PC-3 (cell line): ENCODE results near the gene VTI1A. TPM values are rescaled to one million over a fixed set of nuclear protein-coding genes. Genes with fewer than 3 reads are reported as not detected.

Experiments
- ATAC-seq: fragments of 200-7000 bp; cut with Tn5 transposase; 2 replicates; pipeline ENCODE4 v1.9.1; 2020; ENCODE audit warnings: mild to moderate bottlenecking, moderate library complexity
- BruUV-seq: library from RNA; stranded (reverse); fragments of 400-500 nt; replicated peaks from 2 replicates; lab custom pipeline; 2021; lab: Mats Ljungman, UMichigan
- CTCF ChIA-PET: fragments of 300-600 bp; sonication (Branson Sonifier 250); formaldehyde crosslinking; loops from one replicate; lab custom pipeline; 2022; ENCODE audit warnings: antibody characterized with exemption; lab: Charles Lee
- POLR2A ChIA-PET: fragments of 300-600 bp; sonication (Branson Sonifier 250); formaldehyde crosslinking; loops from one replicate; lab custom pipeline; 2022; ENCODE audit warnings: antibody characterized with exemption; ENCODE audit not compliant: unreplicated experiment; lab: Charles Lee
- DNase-seq: peaks from one replicate; pipeline ENCODE4 v3.0.0-alpha.2; 2015
- H2AFZ ChIP-seq: fragments of 300-600 bp; sonication (generic); 2 replicates; pipeline ENCODE4 v1.6.0; 2016; ENCODE audit warnings: antibody characterized with exemption, low read length
- H3F3A ChIP-seq: fragments of 300-600 bp; sonication (generic); one replicate; pipeline ENCODE4 v1.6.0; 2017; ENCODE audit warnings: antibody characterized with exemption, low read length, control low read depth, mild to moderate bottlenecking; ENCODE audit not compliant: unreplicated experiment
- H3K27ac ChIP-seq: fragments of 300-600 bp; sonication (generic); 2 replicates; pipeline ENCODE4 v1.5.1; 2016; ENCODE audit warnings: mild to moderate bottlenecking, low read length
- H3K27me3 ChIP-seq: fragments of 300-600 bp; sonication (generic); 2 replicates; pipeline ENCODE4 v1.6.1; 2016; ENCODE audit warnings: low read length, mixed read lengths
- H3K36me3 ChIP-seq: fragments of 300-600 bp; sonication (generic); 2 replicates; pipeline ENCODE4 v1.6.1; 2016; ENCODE audit warnings: low read depth, mixed run types, low read length, mixed read lengths
- H3K4me1 ChIP-seq: fragments of 300-600 bp; sonication (generic); 2 replicates; pipeline ENCODE4 v1.5.1; 2016; ENCODE audit warnings: low read length; ENCODE audit not compliant: insufficient read depth
- H3K4me2 ChIP-seq: fragments of 300-600 bp; sonication (generic); 2 replicates; pipeline ENCODE4 v1.6.0; 2016; ENCODE audit warnings: low read length
- H3K4me3 ChIP-seq: fragments of 300-600 bp; sonication (generic); 2 replicates; pipeline ENCODE4 v1.5.1; 2016; ENCODE audit warnings: mild to moderate bottlenecking, low read length, mixed read lengths
- H3K79me2 ChIP-seq: fragments of 300-600 bp; sonication (generic); 2 replicates; pipeline ENCODE4 v1.6.1; 2017; ENCODE audit warnings: low read length, mixed read lengths
- H3K9ac ChIP-seq: fragments of 300-600 bp; sonication (generic); 2 replicates; pipeline ENCODE4 v1.6.0; 2016; ENCODE audit warnings: mild to moderate bottlenecking, low read length
- H3K9me2 ChIP-seq: fragments of 300-600 bp; sonication (generic); replicated peaks from 2 replicates; pipeline ENCODE4 v1.6.1; 2016; ENCODE audit warnings: mixed run types, low read length, mixed read lengths
- H3K9me3 ChIP-seq: fragments of 300-600 bp; sonication (generic); 2 replicates; pipeline ENCODE4 v1.6.1; 2016; ENCODE audit warnings: low read length, mixed read lengths
- H4K20me1 ChIP-seq: fragments of 300-600 bp; sonication (generic); 2 replicates; pipeline ENCODE4 v1.6.1; 2016; ENCODE audit warnings: low read length, mixed read lengths
- CTCF ChIP-seq: fragments of 300-600 bp; sonication (generic); conservative IDR thresholded peaks from 2 replicates; pipeline ENCODE4 v1.5.1; 2017; ENCODE audit warnings: antibody characterized with exemption, low read depth, mild to moderate bottlenecking, low read length
- EZH2 ChIP-seq: fragments of 300-600 bp; sonication (generic); IDR thresholded peaks from one replicate; pipeline ENCODE4 v1.6.1; 2017; ENCODE audit warnings: antibody characterized with exemption, mild to moderate bottlenecking, low read length; ENCODE audit not compliant: unreplicated experiment
- EZH2phosphoT487 ChIP-seq: fragments of 300-600 bp; sonication (generic); IDR thresholded peaks from 2 replicates; pipeline ENCODE4 v1.6.1; 2018; ENCODE audit warnings: mild to moderate bottlenecking, antibody characterized with exemption, low read length, borderline replicate concordance
- intact Hi-C: fragments of 100-400 bp; cut with micrococcal nuclease; formaldehyde crosslinking; loops from 2 replicates; pipeline ENCODE4 v1.9.0; 2023
- total RNA-seq: library from RNA; depleted of rRNA; stranded (reverse); fragments of >200 nt; gene quantifications from 2 replicates; pipeline ENCODE4 v1.2.3, GENCODE V29; 2014

VTI1A gene
- total RNA-seq, 1 experiment from 2014 or later = 18.1 TPM

GRCh38 chr10:112658465-112658864 lies 211.4 kb downstream of the VTI1A start:
- peaks cover 42% of the 10 kb centered on the region for H3K4me1 ChIP-seq
- CTCF ChIA-PET = no interaction called here
- no peaks in the 10 kb centered on the region for H3K79me2 ChIP-seq
- no peak for TF ChIP-seq EZH2
- no peak for TF ChIP-seq CTCF
- TF ChIP-seq EZH2phosphoT487 = no peak
- H3K9me3 ChIP-seq = no peaks in the 10 kb centered on the region
- POLR2A ChIA-PET = interaction anchor here (0.5 to 0.7 kb wide), 2 partner anchors 19 to 295 kb away, joined by 4 to 7 read pairs; no protein-coding TSS in a partner anchor
- H3K27me3 ChIP-seq = no peaks in the 10 kb centered on the region
- H3K4me3 ChIP-seq = peak overlapping the region; percentile 40; the same call in 1 of the 2 replicates
- no peaks in the 10 kb centered on the region for H3K9me2 ChIP-seq
- DNase-seq (no peak), ATAC-seq (peak; percentile 56)
- H3K27ac ChIP-seq = peak overlapping the region; percentile 90
- H3F3A ChIP-seq = peaks cover 8% of the 10 kb centered on the region
- intact Hi-C loops = loop anchor here (5.0 to 10.0 kb wide), 4 partner anchors 56 to 436 kb away; no protein-coding TSS in a partner anchor
- H2AFZ ChIP-seq = 0 out of 2 replicates have a peak overlapping the region, but pooled peaks have one; percentile 19
- no TSS peak for BruUV-seq
- peak overlapping the region; percentile 54 for H3K9ac ChIP-seq
- H3K36me3 ChIP-seq = no peaks in the 10 kb centered on the region
- H3K4me2 ChIP-seq = peak overlapping the region; percentile 79
- H4K20me1 ChIP-seq = no peaks in the 10 kb centered on the region

GRCh38 chr10:112658900-112659638 lies 212.1 kb downstream of the VTI1A start:
- BruUV-seq = no TSS peak
- DNase-seq = peak; percentile 80
- TF ChIP-seq CTCF (no peak), EZH2phosphoT487 (no peak)
- POLR2A ChIA-PET = interaction anchor here (0.5 to 0.7 kb wide), 2 partner anchors 20 to 294 kb away, joined by 4 to 7 read pairs; no protein-coding TSS in a partner anchor
- Histone ChIP-seq H4K20me1 (no peaks in the 10 kb centered on the region), H3K9ac (peak overlapping the region; percentile 54), H3K79me2 (no peaks in the 10 kb centered on the region), H3K4me1 (peaks cover 43% of the 10 kb centered on the region), H3F3A (peaks cover 8% of the 10 kb centered on the region), H2AFZ (0 out of 2 replicates have a peak overlapping the region, but pooled peaks have one; percentile 19), H3K9me2 (no peaks in the 10 kb centered on the region), H3K27ac (peak overlapping the region; percentile 90), H3K4me2 (peak overlapping the region; percentile 79), H3K9me3 (no peaks in the 10 kb centered on the region), H3K27me3 (no peaks in the 10 kb centered on the region), H3K36me3 (no peaks in the 10 kb centered on the region), H3K4me3 (peak overlapping the region; percentile 40; the same call in 1 of the 2 replicates)
- CTCF ChIA-PET = no interaction called here
- intact Hi-C loops = loop anchor here (5.0 to 10.0 kb wide), 4 partner anchors 56 to 436 kb away; no protein-coding TSS in a partner anchor
- ATAC-seq = peak; percentile 73
